Right lobe of liver (tissue), 6 donors: ENCODE results near the gene CSNK1G2. TPM values are rescaled to one million over a fixed set of nuclear protein-coding genes. Genes with fewer than 3 reads are reported as not detected.

ENCODE experiments used
- ATAC-seq, 4 donors: fragments of 200-7000 bp; cut with Tn5 transposase; one replicate each; pipeline ENCODE4 v1.9.1; 2020; ENCODE audit warnings: mild to moderate bottlenecking in 4 of 4, moderate library complexity in 4 of 4
- DNase-seq, 3 donors: peaks; one replicate each; pipeline ENCODE4 v3.0.0-alpha.2; 2020
- H3K27ac ChIP-seq, 3 donors: fragments of 200-600 bp; one replicate each; pipeline ENCODE4 v1.8.0; 2022
- H3K27me3 ChIP-seq, 2 donors: fragments of 200-600 bp; one replicate each; pipeline ENCODE4 v1.8.0; 2022
- H3K36me3 ChIP-seq, 4 donors: fragments of 200-600 bp; sonication (generic) in 1 of 4; one replicate each; pipeline versions ENCODE4 v1.5.1 to v1.8.0; 2017 to 2022; ENCODE audit warnings: control low read depth in 1 of 4
- H3K4me1 ChIP-seq, 4 donors: fragments of 200-600 bp; sonication (generic) in 1 of 4; one replicate each; pipeline versions ENCODE4 v1.5.1 to v1.8.0; 2017 to 2022; ENCODE audit warnings: control low read depth in 1 of 4
- H3K4me3 ChIP-seq, 3 donors: fragments of 200-600 bp; one replicate each; pipeline ENCODE4 v1.8.0; 2022
- H3K9me3 ChIP-seq, 4 donors: fragments of 200-600 bp; sonication (generic) in 1 of 4; one replicate each; pipeline versions ENCODE4 v1.5.1 to v1.8.0; 2017 to 2022; ENCODE audit warnings: control low read depth in 1 of 4
- POLR2A ChIP-seq: fragments of 450-650 bp; IDR thresholded peaks from one replicate; pipeline ENCODE4 v1.6.1; 2017; ENCODE audit warnings: antibody characterized with exemption, mild to moderate bottlenecking
- WGBS: methylation state at CpG from one replicate; pipeline ENCODE4 v1.1.6; 2018; ENCODE audit warnings: low coverage, low lambda C conversion rate; ENCODE audit not compliant: insufficient coverage; ENCODE audit errors: missing lambda C conversion rate; 5-methylcytosine and 5-hydroxymethylcytosine counted together
- intact Hi-C, 2 donors: fragments of 100-400 bp; cut with DNase I; formaldehyde crosslinking; loops; one replicate each; pipeline versions ENCODE4 v1.11.2 to v1.14.1; 2022
- total RNA-seq, 6 experiments: library from RNA; depleted of rRNA in 2 of 6; stranded (reverse); fragments of >200 nt in 2 of 6; fragmentation: NEBNext Ultra II Directional in 3 of 6; extraction: Animal tissue kit (Norgen Biotek cat#: 25700) in 3 of 6; gene quantifications; one replicate each; pipeline versions ENCODE4 v1.1.0 to v1.2.4, GENCODE V29; 2016 to 2023
- TF ChIP-seq, protein P1 (sequence below), 4 donors: fragments of 200-600 bp in 3 of 4; fragments of 450-650 bp in 1 of 4; IDR thresholded peaks; one replicate each; pipeline versions ENCODE4 v1.5.1 to v1.8.0; 2016 to 2022; ENCODE audit warnings: antibody characterized with exemption in 4 of 4, mild to moderate bottlenecking in 2 of 4
- donor health status: DM: no; HTN: yes; CAD: no.
- donor health status: DM: no; HTN: no; CAD: no.
- donor health status: DM: no; HTN: no; CAD: no.
- donor health status: DM: no; HTN: yes; CAD: no.
- donor health status: DM: no; HTN: yes; CAD: no.

CSNK1G2 gene
- total RNA-seq, 6 experiments from 2014 or later, result 14.4 to 35.2 (median 22.6) TPM

- ATAC-seq, result no peak
- H3K36me3 ChIP-seq, result peaks cover 0 to 3% (median 0%) of the 10 kb centered on the region in 4 donors
- no peak overlapping the region for H3K27ac ChIP-seq
- intact Hi-C loops, result no loop called here
- DNase-seq, result no peak
- H3K27me3 ChIP-seq, result no peaks in the 10 kb centered on the region
- H3K9me3 ChIP-seq, result no peaks in the 10 kb centered on the region
- 100% methylated on average over 1 of the region's 10 CpGs for WGBS
- no peak for TF ChIP-seq POLR2A
- TF ChIP-seq, protein P1, sequence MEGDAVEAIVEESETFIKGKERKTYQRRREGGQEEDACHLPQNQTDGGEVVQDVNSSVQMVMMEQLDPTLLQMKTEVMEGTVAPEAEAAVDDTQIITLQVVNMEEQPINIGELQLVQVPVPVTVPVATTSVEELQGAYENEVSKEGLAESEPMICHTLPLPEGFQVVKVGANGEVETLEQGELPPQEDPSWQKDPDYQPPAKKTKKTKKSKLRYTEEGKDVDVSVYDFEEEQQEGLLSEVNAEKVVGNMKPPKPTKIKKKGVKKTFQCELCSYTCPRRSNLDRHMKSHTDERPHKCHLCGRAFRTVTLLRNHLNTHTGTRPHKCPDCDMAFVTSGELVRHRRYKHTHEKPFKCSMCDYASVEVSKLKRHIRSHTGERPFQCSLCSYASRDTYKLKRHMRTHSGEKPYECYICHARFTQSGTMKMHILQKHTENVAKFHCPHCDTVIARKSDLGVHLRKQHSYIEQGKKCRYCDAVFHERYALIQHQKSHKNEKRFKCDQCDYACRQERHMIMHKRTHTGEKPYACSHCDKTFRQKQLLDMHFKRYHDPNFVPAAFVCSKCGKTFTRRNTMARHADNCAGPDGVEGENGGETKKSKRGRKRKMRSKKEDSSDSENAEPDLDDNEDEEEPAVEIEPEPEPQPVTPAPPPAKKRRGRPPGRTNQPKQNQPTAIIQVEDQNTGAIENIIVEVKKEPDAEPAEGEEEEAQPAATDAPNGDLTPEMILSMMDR (IDR thresholded peaks at IDR 0.05), result no peak
- H3K4me1 ChIP-seq, result peaks cover 0 to 5% (median 0%) of the 10 kb centered on the region in 4 donors
- no peak overlapping the region for H3K4me3 ChIP-seq
Measured at GRCh38 chr19:1910177-1910576, 30.8 kb upstream of the CSNK1G2 start.

DNA sequence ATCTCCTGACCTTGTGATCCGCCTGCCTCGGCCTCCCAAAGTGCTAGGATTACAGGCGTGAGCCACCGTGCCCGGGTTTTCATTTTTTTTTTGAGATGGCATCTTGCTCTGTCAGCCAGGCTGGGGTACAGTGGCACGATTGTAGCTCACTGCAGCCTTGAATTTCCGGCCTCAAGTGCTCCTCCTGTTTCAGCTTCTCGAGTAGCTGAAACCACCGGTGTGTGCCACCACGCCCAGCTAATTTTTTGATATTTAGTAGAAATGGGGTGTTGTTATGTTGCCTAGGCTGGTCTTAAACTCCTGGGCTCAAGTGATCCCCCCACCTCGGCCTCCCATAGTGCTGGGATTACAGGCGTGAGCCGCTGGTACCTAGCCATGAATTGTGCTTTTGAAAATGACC is 29.9 kb upstream of the CSNK1G2 start:
- TF ChIP-seq, protein P1 (IDR thresholded peaks at IDR 0.05), result no peak
- TF ChIP-seq POLR2A, result no peak
- ATAC-seq (no peak), DNase-seq (no peak)
- 86% methylated on average over 8 of the region's 13 CpGs for WGBS
- H3K4me1 ChIP-seq, result no peaks in the 10 kb centered on the region
- no peaks in the 10 kb centered on the region for H3K9me3 ChIP-seq
- H3K36me3 ChIP-seq, result peaks cover 0 to 3% (median 0%) of the 10 kb centered on the region in 4 donors
- intact Hi-C loops, result no loop called here
- no peak overlapping the region for H3K27ac ChIP-seq
- no peaks in the 10 kb centered on the region for H3K27me3 ChIP-seq
- no peak overlapping the region for H3K4me3 ChIP-seq

DNA sequence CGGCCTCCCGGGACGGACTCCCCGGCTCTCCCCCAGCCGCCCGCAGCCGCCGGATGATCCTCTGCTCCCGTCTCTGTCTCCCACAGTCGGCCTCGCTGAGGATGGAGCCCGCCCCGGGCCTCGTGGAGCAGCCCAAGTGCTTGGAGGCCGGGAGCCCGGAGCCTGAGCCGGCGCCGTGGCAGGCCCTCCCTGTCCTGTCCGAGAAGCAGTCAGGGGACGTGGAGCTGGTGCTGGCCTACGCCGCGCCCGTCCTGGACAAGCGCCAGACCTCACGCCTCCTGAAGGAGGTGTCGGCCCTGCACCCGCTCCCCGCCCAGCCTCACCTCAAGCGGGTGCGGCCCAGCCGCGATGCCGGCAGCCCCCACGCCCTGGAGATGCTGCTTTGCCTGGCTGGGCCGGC is 29.0 kb upstream of the CSNK1G2 start:
- intact Hi-C loops, result no loop called here

GRCh38 chr19:1912760-1913505 is 28.0 kb upstream of the CSNK1G2 start:
- 96% methylated on average over 22 of the region's 77 CpGs for WGBS
- H3K4me1 ChIP-seq, result no peaks in the 10 kb centered on the region
- H3K4me3 ChIP-seq, result no peak overlapping the region
- intact Hi-C loops, result no loop called here
- no peak for ATAC-seq
- no peak overlapping the region for H3K27ac ChIP-seq
- H3K9me3 ChIP-seq, result no peaks in the 10 kb centered on the region
- peaks cover 0 to 3% (median 0%) of the 10 kb centered on the region in 4 donors for H3K36me3 ChIP-seq
- DNase-seq, result no peak
- no peak for TF ChIP-seq POLR2A
- TF ChIP-seq, protein P1 (IDR thresholded peaks at IDR 0.05), result no peak
- no peaks in the 10 kb centered on the region for H3K27me3 ChIP-seq

More for the DNA sequence above, 29.0 kb upstream of the CSNK1G2 start:
- Histone ChIP-seq H3K9me3 (no peaks in the 10 kb centered on the region), H3K4me3 (no peak overlapping the region), H3K36me3 (peaks cover 0 to 3% (median 0%) of the 10 kb centered on the region in 4 donors), H3K4me1 (no peaks in the 10 kb centered on the region), H3K27me3 (no peaks in the 10 kb centered on the region), H3K27ac (no peak overlapping the region)
- no peak for ATAC-seq
- TF ChIP-seq, protein P1 (IDR thresholded peaks at IDR 0.05), result no peak
- peak in 1 of 3 donors; percentile 56 for DNase-seq
- WGBS, result no CpG with 5 or more reads among the region's 37 CpGs
